LNCAP (cell line): ENCODE results near the gene BTN1A1.

ENCODE experiments used
- CTCF ChIP-seq: fragments of 450-650 bp; IDR thresholded peaks from 2 replicates; pipeline ENCODE4 v1.5.1; 2017; ENCODE audit warnings: mild to moderate bottlenecking

Gene BTN1A1

GRCh38 chr6:26550250-26550993 lies 50.3 kb downstream of the BTN1A1 start:
- no peak for TF ChIP-seq CTCF

GRCh38 chr6:26552205-26552604 lies 52.1 kb downstream of the BTN1A1 start:
- no peak for TF ChIP-seq CTCF

GRCh38 chr6:26552640-26553188 lies 52.6 kb downstream of the BTN1A1 start:
- no peak for TF ChIP-seq CTCF

GRCh38 chr6:26553264-26553634 lies 53.1 kb downstream of the BTN1A1 start:
- no peak for TF ChIP-seq CTCF

- TF ChIP-seq CTCF = no peak
Observed at GRCh38 chr6:26553635-26554446, 53.7 kb downstream of the BTN1A1 start.

GRCh38 chr6:26554447-26554696 lies 54.3 kb downstream of the BTN1A1 start:
- no peak for TF ChIP-seq CTCF

- no peak for TF ChIP-seq CTCF
Observed at GRCh38 chr6:26554697-26555504, 54.8 kb downstream of the BTN1A1 start.
